Right renal cortex interstitium (tissue), 3 donors: Measurements from ENCODE around the gene ZSCAN26. TPM values are rescaled to one million over a fixed set of nuclear protein-coding genes. Genes with fewer than 3 reads are reported as not detected.

Experiments
- DNase-seq, 3 donors: peaks; one replicate each; pipeline ENCODE4 v3.0.0-alpha.2; 2013; ENCODE audit warnings: low read depth in 3 of 3, low spot score in 2 of 3
- polyA plus RNA-seq, 3 donors: library from polyadenylated mRNA; unstranded; fragments of 120-200 nt; gene quantifications; one replicate each; pipeline ENCODE4 v1.2.1, GENCODE V29; 2013; ENCODE audit not compliant: insufficient read length in 3 of 3

Gene ZSCAN26
- polyA plus RNA-seq = 10 to 100 TPM; 32.8 to 40.7 (median 35.0) TPM

DNA sequence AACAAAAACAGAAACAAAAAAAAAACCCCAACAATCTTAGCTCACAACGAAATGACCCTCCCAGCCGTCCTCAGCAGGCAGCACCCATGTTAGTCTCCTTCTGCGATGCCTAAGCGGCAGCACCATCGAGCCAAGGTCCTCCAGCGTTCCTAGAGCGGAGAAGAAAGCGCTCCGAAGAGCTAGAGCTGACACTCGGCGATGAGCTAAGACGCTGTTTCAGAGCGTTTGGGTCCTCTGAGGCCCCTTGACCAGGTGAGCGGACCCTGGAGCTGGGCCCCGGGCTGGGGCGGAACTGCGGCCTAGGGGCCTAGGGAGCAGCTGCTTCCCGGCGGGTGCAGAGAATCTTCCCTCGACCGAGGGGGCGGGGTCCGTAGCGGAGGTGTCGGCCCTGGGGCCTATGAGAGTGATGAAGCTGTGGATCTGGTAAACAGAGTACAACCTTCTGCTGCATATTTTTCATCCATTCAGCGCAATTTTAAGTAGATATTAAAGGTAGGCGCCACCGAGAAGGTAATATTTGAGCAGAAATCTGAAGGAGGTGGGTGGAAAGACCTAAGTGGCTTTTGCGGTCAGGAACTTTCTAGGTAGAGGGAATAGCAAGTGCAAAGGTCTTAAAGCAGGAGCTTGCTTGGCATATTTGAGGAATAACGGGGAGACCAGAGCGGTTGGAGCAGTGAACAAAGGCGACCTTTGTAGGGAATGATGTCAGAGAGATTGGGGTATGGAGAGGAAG lies at the start of gene ZSCAN26:
ZSCAN26 (plus strand) TSS at position 182 of the 733 bp plus-strand sequence. CDS start 4,777 bp downstream, outside the sequence.
- peak; percentile 86 to 88 (median 87) for DNase-seq

DNA sequence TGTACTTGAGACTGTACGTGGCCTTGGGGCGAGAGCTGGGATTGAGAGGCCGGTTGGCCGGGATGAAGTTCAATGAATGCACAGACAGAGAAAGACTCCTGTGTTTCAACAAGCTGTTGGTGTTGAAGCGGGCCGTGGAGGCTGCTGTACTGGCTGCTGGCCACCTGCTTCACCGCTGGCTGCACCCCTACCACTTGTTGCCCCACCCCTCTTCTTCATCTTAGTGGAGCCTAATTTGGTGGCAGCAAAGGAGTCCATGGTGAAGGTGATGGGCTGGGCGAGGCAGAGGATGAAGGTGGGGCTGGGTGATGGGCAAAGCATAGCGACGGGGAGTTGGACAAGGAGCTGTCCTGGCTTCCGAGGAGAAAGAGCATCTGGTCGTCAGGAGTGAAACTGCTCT lies 49.1 kb upstream of the ZSCAN26 start:
- no peak for DNase-seq

DNA sequence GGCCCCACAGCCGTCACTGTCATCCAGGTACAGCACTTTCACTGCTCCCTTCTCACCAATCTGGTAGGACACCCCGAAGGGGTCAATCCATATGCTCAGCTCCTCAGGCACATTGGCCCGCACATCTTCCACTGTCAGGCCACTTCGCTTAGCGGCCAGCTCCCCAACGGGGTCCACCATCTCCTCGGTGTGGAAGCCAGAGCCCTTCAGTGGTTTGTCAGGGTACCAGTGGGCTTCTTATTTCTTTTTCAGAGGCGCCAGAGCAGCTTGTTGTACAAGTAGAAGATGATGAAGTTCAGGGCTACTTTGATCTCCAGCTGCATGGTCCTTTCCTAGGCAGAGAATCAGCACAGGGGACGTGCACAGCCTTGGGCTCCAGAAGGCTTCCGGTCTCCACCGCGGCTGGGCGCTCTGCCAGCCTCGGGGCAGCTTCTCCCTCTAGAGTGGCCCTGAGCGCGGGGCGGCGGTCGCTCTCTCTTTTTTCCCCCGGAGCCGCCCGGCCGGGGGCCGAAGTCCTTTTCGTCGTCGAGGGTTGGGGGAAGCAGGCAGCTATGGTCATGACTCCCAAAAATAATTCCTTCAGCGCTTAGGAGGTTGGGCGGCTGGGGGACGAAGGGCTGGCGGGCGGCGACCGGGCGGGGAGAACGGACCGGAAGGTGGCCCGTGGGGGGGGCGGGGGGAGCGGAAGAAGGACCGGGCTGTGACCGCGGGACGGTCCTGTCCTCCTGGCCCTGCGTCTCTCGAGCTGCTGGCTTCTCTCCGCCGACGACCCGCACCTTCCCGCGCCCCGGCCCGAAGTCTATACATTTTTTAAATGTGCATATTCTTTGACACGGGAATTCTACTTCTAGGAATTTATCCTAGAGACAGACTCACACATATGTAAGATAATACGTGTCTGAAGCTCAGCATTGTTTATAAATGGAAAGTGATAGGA lies 48.4 kb upstream of the ZSCAN26 start:
- peak in 1 of 3 donors; percentile 40 for DNase-seq

DNA sequence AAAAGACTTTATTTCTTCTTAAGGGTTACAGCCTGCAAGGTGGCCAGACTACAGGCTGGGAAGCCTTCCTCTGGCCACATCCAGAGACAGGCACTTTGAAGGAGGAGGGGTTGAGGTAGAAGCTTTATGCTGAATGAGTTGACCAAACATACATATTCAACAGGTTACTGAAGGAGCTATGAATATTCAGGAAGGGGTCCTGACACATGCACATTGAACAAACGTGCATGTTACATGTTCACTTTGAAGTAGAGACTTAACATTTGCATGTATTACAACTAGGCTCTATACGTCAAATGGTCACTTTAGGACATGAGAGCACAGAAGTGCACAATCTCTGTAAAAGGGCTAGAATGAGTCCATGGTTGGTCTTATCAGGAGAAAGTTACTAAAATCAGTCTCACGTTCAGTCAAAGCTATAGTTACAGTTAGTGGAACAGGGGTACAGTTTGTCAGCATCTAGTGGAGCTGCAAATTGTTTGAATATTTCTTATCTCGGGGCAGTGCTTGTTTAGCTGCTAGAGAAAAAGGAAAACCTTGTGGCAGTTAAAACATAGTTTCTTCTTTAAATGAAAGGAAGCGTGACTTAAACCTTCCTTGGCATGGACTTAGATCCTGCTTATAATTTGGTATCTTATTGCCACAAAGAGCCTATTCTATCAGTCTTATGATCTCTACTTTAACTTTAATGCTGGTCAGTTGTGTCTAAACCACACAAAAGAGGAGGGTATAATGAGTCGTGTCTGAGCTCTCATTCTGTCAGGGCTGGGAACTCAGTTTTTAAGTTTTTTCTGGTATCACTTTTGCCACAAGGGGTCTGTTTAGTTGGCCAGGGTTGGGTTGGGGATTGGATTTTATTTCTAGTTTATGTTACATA lies 46.4 kb upstream of the ZSCAN26 start:
- no peak for DNase-seq

DNA sequence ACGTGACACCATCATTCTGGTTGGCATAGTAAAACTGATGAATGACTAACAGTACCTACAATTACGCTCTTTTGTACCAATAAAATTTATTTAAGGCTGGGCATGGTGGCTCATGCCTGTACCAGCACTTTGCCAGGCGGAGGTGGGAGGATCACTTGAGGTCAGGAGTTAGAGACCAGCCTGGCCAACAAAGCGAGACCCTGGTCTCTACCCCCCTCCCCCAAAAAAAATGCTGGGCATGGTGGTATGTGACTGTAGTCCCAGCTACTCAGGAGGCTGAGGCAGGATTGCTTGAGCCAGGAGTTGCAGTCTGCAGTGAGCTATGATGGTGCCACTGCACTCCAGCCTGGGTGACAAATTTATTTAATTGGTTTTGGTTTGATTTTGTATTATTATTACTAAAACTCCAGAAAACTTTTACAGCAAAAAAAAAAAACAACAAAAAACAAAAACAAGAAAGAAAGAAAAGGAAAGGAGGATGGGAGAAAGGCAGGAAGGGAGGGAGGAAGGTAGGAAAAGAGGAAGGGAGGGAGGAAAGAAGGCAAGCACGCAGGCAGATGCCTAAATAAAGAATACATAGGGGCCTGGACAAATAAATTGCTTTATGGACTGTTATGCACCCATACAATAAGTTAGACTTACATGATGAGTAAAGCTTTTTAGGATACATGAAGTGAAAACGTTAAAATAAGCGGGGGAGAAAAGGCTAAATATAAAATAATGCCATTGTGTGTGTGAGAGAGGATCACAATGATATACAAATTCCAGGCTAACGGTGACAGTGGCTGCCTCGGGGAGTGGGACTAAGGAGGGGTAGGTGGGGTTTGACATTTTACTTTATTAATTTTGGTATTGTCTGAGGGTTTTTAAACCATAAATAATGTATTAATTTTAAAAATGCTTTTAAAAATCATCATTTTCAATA lies 42.5 kb upstream of the ZSCAN26 start:
- DNase-seq = no peak

DNA sequence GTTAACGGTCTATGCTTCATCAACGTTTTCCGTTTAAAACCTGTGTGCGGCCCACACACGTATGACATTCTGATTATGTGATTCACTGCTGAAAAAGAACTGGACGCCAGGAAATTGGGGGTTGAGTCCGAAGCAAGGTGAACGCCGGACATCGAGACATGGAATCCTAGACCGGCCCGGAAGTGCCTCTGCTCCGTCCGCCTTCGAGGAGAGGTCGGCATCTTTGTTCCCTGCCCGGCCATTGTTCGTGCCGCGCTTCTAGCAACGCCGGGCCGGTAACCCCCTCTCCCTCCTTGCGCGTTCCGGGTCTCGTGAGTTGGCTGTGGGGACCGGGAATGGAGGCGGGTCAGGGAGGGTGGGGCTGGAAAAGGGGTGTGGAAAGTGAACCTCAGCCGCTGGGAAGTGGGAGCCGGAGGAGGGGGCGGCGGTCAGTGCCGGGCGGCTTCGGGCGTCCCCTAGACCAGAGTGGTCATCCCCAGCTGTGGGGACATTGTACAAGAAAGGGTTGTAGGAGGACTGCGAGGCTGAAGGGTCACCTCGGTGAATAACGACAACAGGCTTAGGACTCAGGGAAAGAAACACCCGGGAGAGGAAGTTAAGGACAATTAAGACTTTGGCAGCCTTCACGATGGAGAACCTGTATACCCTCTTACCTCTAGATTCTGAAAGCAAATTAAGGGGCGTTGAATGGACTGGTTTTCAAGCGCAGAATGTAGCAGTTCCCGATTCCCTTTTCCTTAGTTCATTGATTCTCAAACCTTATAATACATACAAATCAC lies 41.7 kb upstream of the ZSCAN26 start, which contains the start of gene ZSCAN9:
ZSCAN9 (plus strand) TSS at position 220 of the 779 bp plus-strand sequence. CDS start 1,810 bp downstream, outside the sequence.
- peak in 1 of 3 donors; percentile 66 for DNase-seq

DNA sequence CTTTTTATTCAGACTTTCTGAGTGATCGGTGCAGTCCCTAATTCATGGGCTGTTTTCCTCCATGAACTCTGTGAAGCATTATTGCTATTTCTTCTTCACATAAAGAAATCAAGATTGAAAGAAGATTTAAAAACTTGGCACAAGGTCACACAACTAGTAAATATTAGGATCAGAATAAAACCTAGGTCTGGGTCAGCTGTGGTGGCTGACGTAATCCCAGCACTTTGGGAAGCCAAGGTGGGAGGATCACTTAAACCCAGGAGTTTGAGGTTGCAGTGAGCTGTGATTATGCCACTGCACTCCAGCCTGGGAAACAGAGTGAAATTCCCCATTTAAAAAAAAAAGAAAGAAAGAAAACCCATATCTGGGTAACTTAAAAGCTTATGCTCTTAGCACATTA lies 40.5 kb upstream of the ZSCAN26 start:
- DNase-seq = no peak

DNA sequence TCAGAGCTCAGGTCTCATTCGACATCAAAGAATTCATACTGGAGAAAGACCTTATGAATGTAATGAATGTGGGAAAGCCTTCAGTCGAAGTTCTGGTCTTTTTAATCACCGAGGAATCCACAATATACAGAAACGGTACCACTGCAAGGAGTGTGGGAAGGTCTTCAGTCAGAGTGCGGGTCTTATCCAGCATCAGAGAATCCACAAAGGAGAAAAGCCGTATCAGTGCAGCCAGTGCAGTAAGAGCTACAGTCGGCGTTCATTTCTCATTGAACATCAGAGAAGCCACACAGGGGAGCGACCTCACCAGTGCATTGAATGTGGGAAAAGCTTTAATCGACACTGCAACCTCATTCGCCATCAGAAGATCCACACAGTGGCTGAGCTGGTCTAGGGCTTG lies 34.2 kb upstream of the ZSCAN26 start:
- no peak for DNase-seq

DNA sequence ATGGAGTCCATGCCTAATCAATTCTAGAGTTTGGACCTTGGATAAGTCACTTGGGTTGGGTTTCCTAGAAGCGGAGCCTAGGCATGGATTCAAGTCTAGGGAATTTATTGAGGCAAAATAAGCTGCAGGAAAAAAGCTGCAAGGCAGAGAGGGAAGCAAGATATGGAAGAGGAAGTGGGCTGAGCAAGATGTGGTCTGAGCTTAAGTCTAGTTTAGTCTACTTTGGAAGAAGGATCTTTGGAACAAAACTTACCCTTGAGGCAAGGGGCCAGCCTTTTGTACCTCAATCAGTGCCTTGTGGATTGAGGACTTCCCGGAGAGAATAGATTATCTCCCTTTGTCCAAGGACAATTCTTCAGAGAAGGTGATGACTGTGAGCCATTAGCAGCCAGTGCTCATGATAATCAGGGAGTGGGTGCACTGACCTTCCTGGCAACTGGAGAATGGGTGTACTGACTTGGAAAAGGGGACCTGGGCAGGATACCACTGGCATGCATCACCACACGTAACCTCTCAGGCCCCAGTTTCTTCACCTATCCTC lies 31.0 kb upstream of the ZSCAN26 start:
- no peak for DNase-seq

DNA sequence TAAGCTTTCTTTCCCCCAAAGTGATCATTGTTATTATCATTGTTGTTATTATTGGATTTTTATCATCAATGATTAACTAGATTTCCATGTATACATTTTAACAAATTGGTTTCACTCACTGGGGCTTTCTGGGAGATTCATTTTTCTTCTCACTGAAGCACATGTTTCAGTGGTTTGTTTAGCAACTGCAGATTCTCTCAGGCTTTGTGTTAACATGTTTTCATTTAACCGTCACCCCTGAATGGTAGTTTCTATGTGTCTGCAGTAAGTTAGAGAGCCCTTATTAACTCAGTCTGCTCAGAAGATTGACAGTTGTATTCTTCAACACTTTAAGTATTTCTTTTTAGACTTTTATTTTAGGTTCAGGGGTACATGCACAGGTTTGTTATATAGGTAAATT lies 27.3 kb upstream of the ZSCAN26 start:
- no peak for DNase-seq

DNA sequence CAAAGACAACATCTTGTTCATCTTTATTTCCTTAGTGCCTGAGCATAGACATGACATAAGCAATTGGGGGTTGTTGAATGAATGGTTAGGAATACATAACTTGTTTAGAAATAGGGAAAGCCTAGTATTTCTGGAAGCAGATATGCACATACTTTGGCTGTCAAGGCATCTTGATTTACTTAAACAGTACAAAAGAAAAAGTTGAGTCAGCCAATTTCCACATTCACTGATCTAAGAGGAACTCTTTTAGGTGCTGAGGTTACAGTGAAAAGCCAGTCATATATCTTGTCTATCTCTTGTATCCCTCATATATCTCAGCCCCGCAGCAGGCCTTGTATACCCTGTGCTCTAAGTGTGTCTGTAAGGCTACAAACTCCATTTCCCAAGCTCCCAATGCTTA lies 26.5 kb upstream of the ZSCAN26 start:
- DNase-seq = no peak

DNA sequence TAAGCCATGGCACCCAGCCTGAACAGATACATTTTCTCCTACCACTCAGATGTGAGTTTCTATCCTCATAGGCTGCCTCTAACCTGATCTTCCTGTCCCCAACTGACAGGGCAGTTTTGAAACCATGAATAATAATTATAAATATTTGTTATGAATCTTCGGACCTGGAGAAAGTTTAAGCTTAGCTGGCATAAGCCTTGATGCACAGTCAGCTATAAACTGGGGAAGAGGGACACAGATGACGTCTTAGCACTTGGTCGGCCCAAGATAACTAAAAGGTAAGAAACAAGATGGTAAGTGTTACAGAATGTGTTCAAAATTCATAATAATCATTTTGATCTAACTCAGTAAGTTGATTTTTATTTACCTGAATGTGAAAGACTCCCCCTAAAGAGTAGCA lies 23.0 kb upstream of the ZSCAN26 start:
- DNase-seq = no peak

DNA sequence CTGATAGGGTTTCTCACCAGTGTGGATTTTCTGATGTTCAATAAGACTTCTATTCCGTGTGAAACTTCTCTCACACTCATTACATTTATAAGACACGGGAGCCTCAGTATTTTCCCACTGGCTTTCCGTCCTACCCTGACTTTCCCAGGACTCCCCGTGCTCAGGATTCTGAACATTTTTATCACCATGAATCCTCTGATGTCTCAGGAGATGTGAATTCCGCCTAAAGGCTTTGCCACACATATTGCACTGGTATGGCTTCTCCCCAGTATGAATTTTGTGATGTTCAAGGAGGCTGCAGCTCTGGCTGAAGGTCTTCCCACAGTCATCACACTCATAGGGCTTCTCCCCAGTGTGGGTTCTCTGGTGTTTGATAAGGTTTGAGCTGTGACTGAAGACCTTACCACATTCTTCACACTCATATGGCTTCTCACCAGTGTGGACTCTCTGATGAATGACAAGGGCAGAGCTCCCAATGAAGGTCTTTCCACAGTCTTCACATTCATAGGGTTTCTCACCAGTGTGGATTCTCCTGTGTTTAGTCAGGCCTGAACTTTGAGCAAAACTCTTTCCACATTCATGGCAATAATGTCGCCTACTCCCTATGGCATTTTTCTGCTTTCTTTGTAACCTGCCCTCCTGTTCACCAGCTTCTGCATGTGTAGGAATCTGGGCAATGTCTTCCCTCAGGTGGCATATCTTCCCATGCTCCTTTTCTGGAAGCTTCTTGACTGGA lies 21.6 kb upstream of the ZSCAN26 start:
- DNase-seq = no peak

DNA sequence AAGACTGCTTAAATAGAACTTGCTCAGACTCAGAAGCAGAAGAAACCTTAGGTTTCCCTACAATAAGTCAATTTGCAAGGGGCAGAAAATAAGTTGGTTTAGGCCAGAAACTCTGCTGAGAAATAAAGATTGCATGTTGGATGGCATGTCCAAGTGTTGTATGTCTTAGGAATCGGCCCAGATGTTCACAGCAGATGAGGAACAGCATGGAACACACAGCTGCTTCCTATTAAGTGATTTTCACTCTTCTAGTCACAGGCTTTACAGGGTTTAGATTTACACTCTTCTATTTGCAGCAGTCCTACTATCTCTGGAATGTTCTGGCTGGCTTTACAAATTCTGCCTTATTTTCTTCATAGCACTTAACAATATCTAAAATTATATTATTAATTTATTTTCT lies 18.0 kb upstream of the ZSCAN26 start:
- DNase-seq = no peak

DNA sequence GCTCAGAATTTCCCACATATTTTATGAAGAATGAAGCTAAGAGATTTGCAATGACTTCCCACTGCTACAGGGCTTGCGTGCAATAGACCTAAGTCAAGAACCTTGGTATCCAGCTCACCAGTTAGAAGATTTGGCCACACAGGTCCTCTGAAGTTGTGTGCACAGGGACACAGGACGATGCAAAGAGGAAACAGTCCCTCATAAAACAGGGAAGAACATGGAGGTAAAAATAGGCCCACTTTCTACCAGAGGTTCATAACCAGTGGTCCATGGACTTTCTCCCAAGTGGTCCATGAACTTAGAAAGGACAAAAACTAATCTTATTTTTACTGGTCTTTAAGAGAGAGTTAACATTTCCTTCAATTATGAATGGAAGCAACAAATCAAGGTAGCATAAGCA lies 16.2 kb upstream of the ZSCAN26 start:
- DNase-seq = no peak

DNA sequence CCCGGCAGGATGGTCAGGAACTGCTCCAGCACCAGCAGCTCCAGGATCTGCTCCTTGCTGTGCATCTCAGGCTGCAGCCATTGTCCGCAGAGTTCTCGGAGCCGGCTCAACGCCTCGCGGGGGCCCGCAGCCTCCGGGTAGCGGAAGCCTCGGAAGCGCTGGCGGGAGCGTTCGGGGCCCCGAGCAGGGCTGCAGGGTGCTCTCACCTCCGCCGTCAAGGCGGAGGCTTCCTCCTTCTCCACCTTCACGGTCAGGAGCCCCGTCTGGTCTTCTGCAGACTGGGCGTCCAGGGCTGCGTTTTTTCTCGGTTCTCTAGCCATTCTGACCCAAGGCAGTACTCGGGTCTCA lies 15.3 kb upstream of the ZSCAN26 start:
- no peak for DNase-seq

DNA sequence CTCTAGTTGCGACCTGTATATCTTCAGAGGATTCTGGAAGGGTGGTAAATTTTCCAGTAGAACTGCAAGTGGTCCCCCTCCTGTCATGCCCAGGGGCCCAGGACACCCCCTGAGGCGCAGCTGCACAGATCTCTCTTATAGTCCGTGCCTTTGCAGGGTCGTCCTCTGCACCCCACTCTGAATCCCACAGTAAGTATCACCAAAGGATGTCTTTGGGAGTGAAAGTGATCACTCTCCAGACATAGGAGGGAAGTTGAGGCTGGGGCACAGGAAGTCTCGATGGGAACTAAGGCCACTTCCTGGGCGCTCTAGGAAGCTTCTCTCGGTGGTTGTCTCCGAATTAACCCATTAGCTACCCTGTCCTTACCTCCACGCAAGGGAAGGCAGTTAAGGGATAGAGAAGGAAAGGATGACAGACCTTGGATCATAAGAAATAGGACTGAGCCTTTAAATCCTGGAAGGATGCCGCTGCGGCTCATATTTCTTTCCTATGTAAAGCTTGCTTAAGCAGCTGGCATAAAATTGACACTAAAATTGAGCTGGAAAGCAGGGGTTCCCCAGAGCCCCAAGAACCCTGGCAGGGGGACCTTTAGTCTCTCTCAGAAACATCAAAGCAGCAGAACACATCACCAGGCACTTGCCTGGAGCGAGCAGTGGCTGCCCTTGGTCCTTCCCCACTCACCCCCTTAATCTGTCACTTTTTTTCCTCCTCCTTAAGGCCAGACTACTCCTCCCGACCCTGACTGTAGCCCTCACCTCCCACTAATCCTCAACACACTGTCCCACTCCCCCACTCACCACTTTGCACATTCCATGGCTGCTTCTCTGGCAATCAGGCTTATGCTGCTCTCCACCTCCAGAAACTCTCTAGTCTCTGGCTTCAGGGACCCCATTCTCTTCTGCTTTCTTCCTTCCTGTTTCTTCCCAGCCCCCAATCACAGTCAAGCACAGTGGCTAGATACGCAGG lies 14.7 kb upstream of the ZSCAN26 start, which contains the start of gene ZKSCAN4:
ZKSCAN4 (minus strand) TSS at position 261 of the 967 bp plus-strand sequence. CDS start 289 bp downstream, outside the sequence.
- DNase-seq = peak; percentile 85 to 86 (median 85)
